Osteoblast (primary cell): ENCODE results near the gene ELOVL7. TPM values are rescaled to one million over a fixed set of nuclear protein-coding genes. Genes with fewer than 3 reads are reported as not detected.
"Not testable (repeated sequence)": the region's sequence is repeated elsewhere in the genome, so short reads cannot be mapped to it uniquely, and the experiment has no call there.

ENCODE experiments used
- DNase-seq: peaks from one replicate; pipeline ENCODE4 v3.0.0; 2011; ENCODE audit warnings: low spot score, mixed read lengths; ENCODE audit not compliant: insufficient read length; ENCODE audit errors: missing footprints
- H2AFZ ChIP-seq: 2 replicates; pipeline ENCODE4 v1.6.0; 2011; ENCODE audit warnings: mild to moderate bottlenecking, low read length
- H3K27ac ChIP-seq: 2 replicates; pipeline ENCODE4 v1.5.1; 2011; ENCODE audit warnings: mild to moderate bottlenecking, low read depth, low read length, moderate library complexity
- H3K27me3 ChIP-seq: 2 replicates; pipeline ENCODE4 v1.6.0; 2012; ENCODE audit warnings: mild to moderate bottlenecking, control low read depth, inconsistent platforms, low read length, moderate library complexity; ENCODE audit not compliant: insufficient read depth
- H3K36me3 ChIP-seq: 2 replicates; pipeline ENCODE4 v1.5.1; 2011; ENCODE audit warnings: mild to moderate bottlenecking, low read length, control low read depth, moderate library complexity; ENCODE audit not compliant: insufficient read depth
- H3K4me1 ChIP-seq: 2 replicates; pipeline ENCODE4 v1.5.1; 2011; ENCODE audit warnings: mild to moderate bottlenecking, low read length, control low read depth, moderate library complexity; ENCODE audit not compliant: insufficient read depth
- H3K4me2 ChIP-seq: 2 replicates; pipeline ENCODE4 v1.6.0; 2011; ENCODE audit warnings: mild to moderate bottlenecking, low read length; ENCODE audit not compliant: insufficient read depth
- H3K4me3 ChIP-seq: fragments of 200-600 bp; sonication (generic); 3 replicates; pipeline ENCODE4 v1.5.1; 2012; ENCODE audit warnings: mild to moderate bottlenecking, low read length, inconsistent platforms; ENCODE audit not compliant: insufficient read depth
- H3K79me2 ChIP-seq: 2 replicates; pipeline ENCODE4 v1.6.0; 2012; ENCODE audit warnings: mild to moderate bottlenecking, low read length, control low read depth, inconsistent platforms; ENCODE audit not compliant: insufficient read depth
- H3K9me3 ChIP-seq: 2 replicates; pipeline ENCODE4 v1.5.1; 2011; ENCODE audit warnings: low read depth, low read length, control low read depth
- H4K20me1 ChIP-seq: 2 replicates; pipeline ENCODE4 v1.6.0; 2012; ENCODE audit warnings: mild to moderate bottlenecking, low read length, control low read depth; ENCODE audit not compliant: insufficient read depth
- CTCF ChIP-seq: IDR thresholded peaks from 2 replicates; pipeline ENCODE4 v1.5.1; 2011; ENCODE audit warnings: mild to moderate bottlenecking, low read depth, low read length, moderate library complexity; ENCODE audit errors: extremely low read depth
- total RNA-seq: library from RNA; depleted of rRNA; stranded (reverse); fragments of >200 nt; gene quantifications from 2 replicates; pipeline ENCODE4 v1.2.3, GENCODE V29; 2012

ELOVL7 gene
- total RNA-seq, 1 donor: under 0.01 TPM

GRCh38 chr5:60797482-60798153 is 46.5 kb downstream of the ELOVL7 start:
- H3K4me3 ChIP-seq: no peak overlapping the region
- H3K27me3 ChIP-seq: no peaks in the 10 kb centered on the region
- H3K79me2 ChIP-seq: no peaks in the 10 kb centered on the region
- no peak for TF ChIP-seq CTCF
- H3K36me3 ChIP-seq: no peaks in the 10 kb centered on the region
- no peak for DNase-seq
- H3K4me2 ChIP-seq: no peak overlapping the region
- H2AFZ ChIP-seq: no peak overlapping the region
- H3K9me3 ChIP-seq: no peaks in the 10 kb centered on the region
- no peak overlapping the region for H3K27ac ChIP-seq
- H4K20me1 ChIP-seq: no peaks in the 10 kb centered on the region
- no peaks in the 10 kb centered on the region for H3K4me1 ChIP-seq

- not testable (repeated sequence) for H3K27me3 ChIP-seq, H3K79me2 ChIP-seq, DNase-seq, H3K27ac ChIP-seq, H3K4me3 ChIP-seq, H4K20me1 ChIP-seq, H2AFZ ChIP-seq, H3K9me3 ChIP-seq, H3K4me1 ChIP-seq, H3K4me2 ChIP-seq, H3K36me3 ChIP-seq
Measured at GRCh38 chr5:60795424-60795950, 48.6 kb downstream of the ELOVL7 start.

DNA sequence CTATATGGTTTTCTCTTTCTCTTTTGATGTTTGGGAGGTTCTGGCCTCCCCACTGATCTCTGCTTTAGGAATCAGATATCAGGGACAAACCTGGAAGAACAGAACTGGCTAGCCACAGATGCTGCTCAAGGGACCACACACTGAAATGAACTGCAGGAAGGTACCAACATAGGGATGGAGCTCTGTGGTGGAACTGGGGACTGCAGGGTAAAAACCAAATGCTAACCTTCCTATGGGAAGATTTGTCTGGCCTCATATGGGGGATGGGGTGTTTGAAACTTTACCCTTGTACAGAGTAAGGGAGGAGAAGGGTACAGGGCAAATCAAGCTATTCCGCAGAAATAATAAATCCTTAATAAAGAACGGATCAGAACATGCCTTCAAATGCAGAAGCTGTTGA is 49.4 kb downstream of the ELOVL7 start:
- Histone ChIP-seq H3K4me2 (no peak overlapping the region), H3K4me1 (no peaks in the 10 kb centered on the region), H3K27me3 (no peaks in the 10 kb centered on the region), H3K79me2 (no peaks in the 10 kb centered on the region), H3K9me3 (no peaks in the 10 kb centered on the region), H3K4me3 (no peak overlapping the region), H3K27ac (no peak overlapping the region), H3K36me3 (no peaks in the 10 kb centered on the region), H4K20me1 (no peaks in the 10 kb centered on the region), H2AFZ (no peak overlapping the region)
- DNase-seq: peak; percentile 31
- no peak for TF ChIP-seq CTCF

GRCh38 chr5:60792438-60792837 is 51.6 kb downstream of the ELOVL7 start:
- Histone ChIP-seq H3K4me1 (no peaks in the 10 kb centered on the region), H3K36me3 (no peaks in the 10 kb centered on the region), H3K9me3 (no peaks in the 10 kb centered on the region), H3K27me3 (no peaks in the 10 kb centered on the region), H3K4me2 (no peak overlapping the region), H2AFZ (no peak overlapping the region), H3K27ac (no peak overlapping the region), H3K4me3 (no peak overlapping the region), H3K79me2 (no peaks in the 10 kb centered on the region), H4K20me1 (no peaks in the 10 kb centered on the region)
- TF ChIP-seq CTCF: no peak
- no peak for DNase-seq
